ENCODE data around the gene QRICH1.
"Not testable (repeated sequence)": the region's sequence is repeated elsewhere in the genome, so short reads cannot be mapped to it uniquely, and the experiment has no call there.

QRICH1 gene

DNA sequence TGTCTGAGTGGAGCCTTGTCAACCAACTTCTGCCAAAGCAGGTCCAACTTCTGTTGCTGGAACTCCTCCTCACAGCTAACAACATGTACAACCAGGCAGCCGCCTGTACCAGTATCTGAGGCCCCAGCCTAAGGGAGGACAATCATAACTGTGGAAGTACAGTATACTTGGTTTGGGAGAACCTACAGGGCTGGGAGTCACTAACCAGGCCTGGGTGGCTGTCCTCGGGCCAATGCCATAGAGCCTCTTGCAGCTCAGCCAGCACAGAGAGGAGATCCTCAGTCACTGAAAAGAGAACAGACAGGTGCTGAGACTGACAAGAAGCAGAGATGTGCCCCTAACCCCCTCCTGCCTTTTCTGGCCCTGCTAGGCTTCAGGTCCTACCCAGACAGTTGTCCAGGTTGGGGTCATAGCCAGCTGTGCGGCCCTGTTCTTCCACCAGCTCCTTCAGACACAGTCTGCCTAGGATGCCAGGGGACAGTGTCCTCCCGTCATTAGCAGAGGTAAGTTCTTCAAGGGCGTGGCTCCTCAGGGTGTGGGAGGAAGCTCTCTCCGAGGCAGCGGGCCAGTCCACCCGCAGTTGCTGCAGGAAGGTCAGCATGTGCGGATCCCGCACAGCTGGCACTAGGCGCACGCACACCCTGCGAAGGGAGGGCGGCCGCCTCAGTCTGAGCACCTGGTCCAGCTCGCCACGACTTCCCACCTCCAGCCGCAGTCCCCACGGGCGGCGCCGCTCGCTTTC is 76.5 kb downstream of the QRICH1 start:
- DNase-seq (ENCODE audit: low read depth), result no peak

DNA sequence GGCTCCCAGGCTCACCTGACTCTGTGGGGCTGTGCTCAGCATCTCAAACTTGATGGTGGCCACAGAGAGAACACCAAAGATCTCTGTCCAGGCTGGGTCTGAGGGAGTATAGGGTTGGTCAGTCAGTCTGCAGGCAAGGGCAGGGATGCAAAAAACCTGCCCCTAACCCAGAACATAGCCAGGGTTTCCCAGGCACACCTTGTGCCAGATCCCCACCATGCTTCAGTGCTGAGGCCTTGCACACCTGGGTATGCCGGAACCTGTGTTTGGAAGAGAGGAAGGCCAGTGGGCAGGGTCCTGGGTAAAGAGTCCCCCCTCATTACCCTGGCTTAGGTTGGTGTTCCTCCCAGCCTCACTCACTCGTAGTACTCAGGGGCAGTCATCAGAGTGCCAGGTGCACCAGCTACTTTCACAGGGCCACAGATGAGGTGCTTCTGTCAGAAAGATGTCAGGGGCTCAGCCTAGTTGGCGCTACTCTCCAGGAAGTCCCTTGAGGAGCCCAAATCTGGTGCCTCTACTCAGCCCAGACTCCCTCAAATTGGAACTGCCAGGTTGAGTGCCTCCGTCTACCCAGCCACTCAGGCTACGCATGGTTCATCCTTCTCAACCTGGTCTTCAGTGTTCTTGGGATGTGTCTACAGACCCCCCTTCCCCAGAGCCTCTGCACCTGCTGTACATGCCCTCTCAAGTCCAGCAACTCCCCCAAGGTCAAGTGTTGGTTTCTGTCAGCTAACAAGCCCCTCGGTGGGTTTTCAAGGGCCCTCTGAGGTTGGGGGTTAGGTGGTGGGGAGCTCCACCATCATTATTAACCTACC is 77.2 kb downstream of the QRICH1 start:
- no peak for DNase-seq (ENCODE audit: low read depth)

DNA sequence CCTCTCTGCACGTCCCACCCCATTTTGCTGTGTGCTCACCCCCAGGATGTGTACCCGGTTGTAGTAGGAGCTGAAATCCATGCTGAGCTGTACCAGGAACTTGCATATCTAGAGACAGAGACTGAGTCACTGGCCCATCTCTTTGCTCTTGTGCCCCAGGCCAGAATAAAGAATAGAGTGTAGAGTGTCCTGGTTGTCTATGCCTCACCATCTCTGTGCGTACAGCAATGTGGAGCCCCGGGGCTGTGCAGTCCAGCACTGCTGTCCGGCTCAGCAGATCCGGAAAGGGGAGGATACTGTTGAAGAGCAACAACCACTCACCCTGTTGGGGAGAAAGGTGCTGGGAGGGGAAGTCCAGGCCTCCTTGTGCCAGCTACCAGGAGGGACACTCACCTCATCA is 78.1 kb downstream of the QRICH1 start:
- no peak for DNase-seq (ENCODE audit: low read depth)

DNA sequence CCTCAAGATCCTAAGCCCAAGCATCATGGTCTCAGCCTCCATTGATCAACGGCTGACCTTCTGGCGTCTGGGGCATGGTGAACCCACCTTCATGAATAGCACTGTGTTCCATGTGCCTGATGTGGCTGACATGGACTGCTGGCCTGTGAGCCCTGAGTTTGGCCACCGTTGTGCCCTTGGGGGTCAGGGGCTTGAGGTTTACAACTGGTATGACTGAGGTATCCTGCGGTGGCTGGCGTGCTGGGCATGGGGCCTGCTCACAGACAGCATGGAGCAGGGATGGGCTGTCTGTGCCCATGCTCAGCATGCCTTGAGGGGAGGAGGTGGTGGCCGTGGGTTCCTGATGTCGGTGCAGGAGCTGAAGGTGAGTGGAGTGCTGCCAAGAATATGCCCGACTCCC is 78.8 kb downstream of the QRICH1 start:
- no peak for DNase-seq (ENCODE audit: low read depth)

DNA sequence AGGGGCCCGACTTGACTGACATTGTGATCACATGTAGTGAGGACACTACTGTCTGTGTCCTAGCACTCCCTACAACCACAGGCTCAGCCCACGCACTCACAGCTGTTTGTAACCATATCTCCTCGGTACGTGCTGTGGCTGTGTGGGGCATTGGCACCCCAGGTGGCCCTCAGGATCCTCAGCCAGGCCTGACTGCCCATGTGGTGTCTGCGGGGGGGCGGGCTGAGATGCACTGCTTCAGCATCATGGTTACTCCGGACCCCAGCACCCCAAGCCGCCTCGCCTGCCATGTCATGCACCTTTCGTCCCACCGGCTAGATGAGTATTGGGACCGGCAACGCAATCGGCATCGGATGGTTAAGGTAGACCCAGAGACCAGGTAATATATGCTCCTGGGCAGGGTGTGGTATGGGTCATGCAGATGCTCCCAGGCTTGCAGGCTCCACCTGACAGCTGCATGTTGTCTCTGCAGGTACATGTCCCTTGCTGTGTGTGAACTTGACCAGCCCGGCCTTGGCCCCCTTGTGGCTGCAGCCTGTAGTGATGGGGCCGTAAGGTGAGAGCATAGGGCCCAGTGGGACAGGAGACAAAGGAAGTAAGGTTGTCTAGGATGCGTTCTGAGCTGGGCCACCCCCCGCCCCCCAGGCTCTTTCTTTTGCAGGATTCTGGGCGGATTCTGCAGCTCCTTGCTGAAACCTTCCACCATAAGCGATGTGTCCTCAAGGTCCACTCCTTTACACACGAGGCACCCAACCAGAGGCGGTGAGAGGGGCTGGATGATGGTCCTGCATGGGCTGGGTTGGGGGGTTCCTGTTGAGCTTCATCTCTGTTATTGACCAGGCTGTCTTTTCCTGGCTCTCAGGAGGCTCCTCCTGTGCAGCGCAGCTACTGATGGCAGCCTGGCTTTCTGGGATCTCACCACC is 79.9 kb downstream of the QRICH1 start:
- DNase-seq (ENCODE audit: low read depth), result no peak

DNA sequence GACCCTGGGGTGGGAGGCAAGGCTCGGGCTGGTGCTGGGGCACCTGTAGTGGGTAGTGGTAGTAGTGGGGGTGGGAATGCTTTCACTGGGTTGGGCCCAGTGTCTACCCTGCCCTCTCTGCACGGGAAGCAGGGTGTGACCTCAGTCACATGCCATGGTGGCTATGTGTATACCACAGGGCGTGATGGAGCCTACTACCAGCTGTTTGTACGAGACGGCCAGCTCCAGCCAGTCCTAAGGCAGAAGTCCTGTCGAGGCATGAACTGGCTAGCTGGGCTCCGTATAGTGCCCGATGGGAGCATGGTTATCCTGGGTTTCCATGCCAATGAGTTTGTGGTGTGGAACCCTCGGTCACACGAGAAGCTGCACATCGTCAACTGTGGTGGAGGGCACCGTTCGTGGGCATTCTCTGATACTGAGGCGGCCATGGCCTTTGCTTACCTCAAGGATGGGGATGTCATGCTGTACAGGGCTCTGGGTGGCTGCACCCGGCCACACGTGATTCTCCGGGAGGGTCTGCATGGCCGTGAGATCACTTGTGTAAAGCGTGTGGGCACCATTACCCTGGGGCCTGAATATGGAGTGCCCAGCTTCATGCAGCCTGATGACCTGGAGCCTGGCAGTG is 80.6 kb downstream of the QRICH1 start:
- no peak for DNase-seq (ENCODE audit: low read depth)

DNA sequence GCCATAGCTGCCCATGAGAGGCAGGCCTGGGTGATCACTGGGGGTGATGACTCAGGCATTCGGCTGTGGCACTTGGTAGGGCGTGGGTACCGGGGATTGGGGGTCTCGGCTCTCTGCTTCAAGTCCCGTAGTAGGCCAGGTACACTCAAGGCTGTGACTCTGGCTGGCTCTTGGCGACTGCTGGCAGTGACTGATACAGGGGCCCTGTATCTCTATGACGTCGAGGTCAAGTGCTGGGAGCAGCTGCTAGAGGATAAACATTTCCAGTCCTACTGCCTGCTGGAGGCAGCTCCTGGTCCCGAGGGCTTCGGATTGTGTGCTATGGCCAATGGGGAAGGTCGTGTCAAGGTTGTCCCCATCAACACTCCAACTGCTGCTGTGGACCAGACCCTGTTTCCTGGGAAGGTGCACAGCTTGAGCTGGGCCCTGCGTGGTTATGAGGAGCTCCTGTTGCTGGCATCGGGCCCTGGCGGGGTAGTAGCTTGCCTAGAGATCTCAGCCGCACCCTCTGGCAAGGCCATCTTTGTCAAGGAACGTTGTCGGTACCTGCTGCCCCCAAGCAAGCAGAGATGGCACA is 81.3 kb downstream of the QRICH1 start:
- no peak for DNase-seq (ENCODE audit: low read depth)

DNA sequence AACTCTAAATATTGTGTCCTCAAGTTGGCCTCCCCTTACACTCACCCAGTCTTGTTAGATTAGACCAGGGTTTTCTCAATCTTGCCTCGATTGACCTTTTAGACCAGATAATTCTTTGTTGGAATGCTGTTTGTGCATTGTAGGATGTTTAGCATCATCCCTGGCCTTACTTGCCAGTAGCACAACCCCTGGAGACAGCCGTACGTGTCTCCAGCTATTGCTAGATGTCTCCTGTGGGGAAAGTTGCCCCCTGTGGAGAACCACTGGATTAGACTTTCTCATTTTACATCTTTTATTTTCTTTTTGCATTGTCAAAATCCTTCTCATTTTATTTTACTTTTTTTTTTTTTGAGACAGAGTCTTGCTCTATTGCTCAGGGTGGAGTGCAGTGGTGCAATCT is 84.5 kb downstream of the QRICH1 start:
- DNase-seq (ENCODE audit: low read depth), result no peak

DNA sequence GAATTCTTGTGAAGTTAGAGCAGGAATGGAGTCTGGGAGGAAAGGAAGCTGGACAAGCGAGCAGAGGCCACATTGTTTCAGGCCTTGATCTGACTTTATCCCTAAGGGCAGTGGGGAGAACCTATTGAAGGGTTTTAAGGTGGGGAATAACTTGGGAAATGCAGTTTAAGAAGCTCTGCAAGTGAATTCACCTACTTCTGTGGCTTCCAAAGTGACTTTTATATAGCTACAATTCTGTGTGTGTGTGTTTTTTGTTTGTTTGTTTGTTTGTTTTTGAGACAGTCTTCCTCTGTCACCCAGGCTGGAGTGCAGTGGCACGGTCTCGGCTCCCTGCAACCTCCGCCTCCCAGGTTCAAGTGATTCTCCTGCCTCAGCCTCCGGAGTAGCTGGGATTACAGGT is 85.2 kb downstream of the QRICH1 start:
- not testable (repeated sequence) for DNase-seq (ENCODE audit: low read depth)

DNA sequence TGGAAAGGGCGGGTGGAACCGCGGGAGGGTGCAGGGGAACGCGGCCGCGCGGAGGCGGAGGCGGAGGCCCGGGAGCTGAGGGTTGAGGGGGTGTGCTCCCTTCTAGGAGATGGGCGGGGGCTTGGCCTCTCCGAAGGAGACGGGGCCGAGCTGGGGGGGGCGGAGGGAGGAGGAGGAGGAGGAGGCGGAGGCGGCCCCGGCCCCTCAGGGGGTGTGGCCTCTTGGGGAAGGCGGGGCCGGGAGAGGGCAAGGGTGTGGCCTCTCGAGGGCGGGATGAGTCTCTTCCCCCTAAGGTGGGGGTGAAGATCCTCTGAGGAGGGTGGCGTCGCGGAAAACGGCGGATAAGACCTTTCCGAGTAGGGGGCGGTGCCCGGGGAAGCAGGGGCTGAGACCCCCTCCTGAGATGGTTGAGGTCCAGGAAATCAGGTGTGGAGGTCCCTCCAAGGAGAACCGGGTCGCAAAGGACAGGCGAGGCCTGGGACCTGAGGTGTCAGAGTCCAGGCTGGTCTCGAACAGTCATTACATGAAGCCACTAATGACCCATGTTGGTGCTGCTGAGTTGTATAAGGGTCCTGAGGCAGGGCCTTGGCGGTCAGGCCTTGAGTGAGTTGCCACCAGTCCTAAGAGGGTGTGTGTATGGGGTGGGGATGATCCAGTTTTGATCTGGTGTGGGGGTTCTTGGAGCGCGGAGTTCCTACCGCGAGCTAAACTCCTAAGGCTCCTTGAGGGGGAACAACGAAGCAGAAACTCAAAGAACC is 85.9 kb downstream of the QRICH1 start:
- peak; percentile 70 for DNase-seq (ENCODE audit: low read depth)

DNA sequence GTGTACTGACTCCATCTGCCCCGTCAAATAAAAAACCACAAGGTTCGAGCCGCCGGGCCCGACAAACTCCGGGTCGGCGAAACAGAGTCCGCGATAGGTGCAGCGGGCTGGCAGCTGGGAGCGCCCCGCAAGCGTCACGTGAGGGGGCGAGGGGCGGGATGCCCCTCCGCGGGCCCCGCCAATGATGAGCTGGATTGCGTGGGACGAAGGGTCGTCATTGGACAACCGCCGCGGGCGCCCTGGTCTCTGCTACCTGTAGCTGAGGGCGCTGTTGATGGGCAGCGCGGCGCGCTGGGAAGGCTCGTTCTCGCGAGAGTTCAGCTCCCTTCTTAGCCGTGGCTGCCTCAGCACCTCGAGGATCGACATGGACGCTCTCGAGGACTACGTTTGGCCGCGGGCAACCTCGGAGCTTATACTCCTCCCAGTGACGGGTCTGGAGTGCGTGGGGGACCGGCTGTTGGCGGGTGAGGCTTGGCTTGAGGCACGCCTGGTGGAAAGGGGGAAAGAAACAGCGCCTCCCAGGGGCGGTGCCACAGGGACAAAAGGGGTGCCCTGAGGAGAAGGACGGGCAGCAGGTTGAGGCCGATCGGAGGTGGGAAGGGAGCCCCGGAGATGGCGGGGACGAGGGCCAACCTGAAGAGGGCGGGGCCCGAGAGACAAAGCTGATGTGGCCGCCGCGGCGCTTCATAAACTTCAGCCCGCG is 86.7 kb downstream of the QRICH1 start, which contains the start of gene WDR6:
TSS of gene WDR6 (plus strand) at position 324 of the 703 bp plus-strand sequence. CDS start at position 365, 41 bp downstream.
- peak; percentile 87 for DNase-seq (ENCODE audit: low read depth)

DNA sequence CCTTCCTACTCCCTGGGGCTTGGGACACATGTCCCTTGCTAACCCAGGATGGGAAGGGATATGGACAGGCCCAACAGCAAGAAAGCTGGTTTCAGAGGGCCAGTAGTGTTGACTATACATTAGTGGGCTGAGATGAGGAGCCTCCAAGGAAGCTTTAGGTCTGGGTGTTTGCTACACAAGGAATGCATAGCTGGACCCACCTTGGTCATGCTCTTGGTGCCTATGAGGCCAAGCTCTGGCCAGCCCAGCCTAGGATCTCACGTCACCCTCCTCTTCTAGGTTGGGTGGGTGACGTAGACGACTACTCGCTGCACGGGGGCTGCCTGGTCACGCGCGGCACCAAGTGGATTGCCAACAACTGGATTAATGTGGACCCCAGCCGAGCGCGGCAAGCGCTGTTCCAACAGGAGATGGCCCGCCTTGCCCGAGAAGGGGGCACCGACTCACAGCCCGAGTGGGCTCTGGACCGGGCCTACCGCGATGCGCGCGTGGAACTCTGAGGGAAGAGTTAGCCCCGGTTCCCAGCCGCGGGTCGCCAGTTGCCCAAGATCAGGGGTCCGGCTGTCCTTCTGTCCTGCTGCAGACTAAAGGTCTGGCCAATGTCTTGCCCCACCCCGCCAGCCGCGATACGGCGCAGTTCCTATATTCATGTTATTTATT is 87.3 kb downstream of the QRICH1 start:
- DNase-seq (ENCODE audit: low read depth), result no peak

DNA sequence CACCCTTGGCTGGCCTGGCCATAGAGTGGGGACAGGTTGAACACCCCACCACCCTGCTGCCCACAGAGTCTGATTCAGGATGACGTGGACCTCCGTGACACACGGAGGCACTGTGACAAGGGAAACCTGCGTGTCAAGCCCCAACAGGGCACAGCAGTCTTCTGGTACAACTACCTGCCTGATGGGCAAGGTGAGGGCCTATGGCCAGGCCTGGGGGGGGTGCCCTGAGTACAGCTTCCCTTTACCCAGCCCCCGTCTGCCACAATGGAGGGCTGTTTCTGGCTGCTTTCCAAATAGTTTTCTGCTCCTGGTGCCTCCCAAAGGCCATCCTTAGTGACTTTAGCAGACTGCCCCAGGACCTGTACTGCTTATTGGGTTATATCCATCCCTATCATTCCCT is 87.9 kb downstream of the QRICH1 start:
- DNase-seq (ENCODE audit: low read depth), result no peak

DNA sequence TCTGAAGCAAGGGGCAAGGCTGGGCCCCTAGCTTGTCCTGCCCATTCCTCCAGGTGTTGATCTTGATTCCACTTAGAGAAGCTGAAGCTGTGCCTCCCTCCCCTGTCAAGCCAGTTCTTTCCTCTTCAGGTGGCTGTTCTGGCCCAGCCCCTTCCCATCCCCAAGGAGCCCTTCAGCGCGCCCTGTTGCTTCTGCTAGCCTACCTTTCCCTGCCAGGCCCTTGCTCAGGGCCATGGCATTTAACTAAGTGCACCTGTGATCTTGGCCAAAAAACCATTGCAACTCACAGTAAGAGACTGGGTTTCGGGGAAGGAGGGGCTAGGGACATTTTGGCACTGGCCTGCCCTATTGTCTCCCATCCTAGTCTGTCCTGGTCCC is 88.6 kb downstream of the QRICH1 start:
- no peak for DNase-seq (ENCODE audit: low read depth)

DNA sequence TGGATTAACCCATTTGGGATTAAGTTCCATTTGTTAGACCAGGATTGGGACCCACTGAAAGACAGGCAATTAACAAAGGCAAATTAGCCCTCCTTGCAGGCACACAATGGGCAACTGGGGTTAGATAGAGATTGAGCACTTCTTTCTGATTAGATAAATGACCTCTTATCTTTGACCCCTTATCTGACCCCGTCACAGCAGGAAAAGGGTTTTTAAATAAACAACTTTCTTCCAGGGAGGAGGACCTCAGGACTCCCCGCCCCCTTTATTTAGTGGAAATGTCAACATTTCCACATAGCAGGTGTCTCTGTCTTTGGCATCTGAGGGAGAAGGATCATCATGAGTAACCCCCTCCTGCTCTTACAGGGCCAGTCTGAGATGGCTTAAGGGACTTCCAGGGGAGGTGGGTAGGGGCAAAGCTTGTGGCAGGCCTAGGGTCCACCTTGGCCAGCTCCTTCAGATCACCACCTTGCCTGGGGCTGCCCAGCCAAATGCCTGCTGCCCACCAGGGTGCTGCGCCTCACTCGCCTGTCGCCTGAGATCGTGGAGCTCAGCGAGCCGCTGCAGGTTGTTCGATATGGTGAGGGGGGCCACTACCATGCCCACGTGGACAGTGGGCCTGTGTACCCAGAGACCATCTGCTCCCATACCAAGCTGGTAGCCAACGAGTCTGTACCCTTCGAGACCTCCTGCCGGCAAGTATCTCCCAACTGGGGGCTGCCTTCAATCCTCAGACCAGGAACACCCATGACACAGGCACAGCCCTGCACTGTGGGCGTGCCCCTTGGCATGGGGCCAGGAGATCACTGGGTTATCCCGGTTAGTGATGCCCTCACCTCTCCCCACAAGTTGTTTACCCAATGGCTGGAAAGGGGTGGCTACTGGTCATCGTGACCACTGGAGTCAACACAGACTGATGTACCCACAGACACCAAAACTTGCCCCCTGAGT is 89.2 kb downstream of the QRICH1 start:
- no peak for DNase-seq (ENCODE audit: low read depth)

DNA sequence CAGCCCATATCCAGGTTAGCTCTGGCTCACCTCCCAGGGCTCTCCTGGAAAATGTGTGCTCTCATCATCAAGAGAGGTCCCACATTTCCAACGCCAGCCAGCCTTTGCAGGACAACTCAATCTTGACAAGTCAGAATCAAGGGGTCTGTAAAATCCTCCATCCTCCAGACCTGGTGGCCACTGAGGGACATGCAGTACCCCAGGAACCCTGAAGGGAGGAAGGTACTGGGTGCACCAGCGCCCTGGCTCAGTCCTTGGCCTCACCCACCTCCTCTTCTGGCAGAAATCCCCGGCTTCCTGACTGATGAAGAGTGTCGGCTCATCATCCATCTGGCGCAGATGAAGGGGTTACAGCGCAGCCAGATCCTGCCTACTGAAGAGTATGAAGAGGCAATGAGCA is 92.7 kb downstream of the QRICH1 start:
- no peak for DNase-seq (ENCODE audit: low read depth)

DNA sequence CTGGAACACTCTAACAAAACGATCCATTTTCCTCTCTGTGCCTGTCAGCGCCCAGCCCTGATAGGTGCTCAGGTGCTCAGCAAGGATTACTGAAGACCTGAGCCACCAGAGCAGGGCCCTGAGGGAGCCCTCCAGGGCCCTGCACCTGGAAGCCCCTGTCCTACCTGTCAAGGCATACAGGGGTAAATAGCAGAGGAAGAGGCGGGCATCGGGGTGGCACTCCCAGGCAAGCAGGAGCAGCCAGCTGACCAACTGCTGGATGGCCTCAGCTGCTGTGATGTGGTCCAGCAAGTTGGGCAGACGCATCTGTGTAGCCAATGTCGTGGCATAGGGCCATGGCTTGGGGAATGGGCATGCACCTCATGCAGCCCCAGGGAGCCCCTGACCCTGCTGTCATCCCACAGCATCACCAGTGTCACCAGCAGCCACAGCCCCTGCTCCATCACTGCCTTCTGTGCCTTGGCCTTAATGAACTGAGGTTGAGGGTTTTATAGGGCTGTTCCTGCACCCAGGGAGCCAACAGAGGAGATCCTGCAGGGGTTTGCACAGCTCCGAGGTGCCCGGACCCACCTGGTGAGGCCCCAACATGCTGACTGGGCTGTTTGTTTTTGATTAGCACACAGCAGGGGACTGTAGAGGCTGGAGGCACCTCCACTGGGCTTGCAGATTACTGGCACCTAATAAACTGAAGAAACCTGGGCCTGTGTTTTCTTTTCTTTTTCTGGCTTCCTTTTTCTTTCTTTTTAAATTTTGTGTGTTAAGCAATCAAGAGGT is 94.6 kb downstream of the QRICH1 start:
- DNase-seq (ENCODE audit: low read depth), result no peak

Measured in stimulated activated CD8-positive, alpha-beta memory T cell treated with anti-CD3 and anti-CD28 coated beads, Interleukin-15, amount 100 ng/mL, for 1 hour (primary cell).